Measurements from ENCODE around the gene GPR45.

GPR45 gene

GRCh38 chr2:105254531-105255210 is 13.1 kb downstream of the GPR45 start:
- no peak for DNase-seq (ENCODE audit: low spot score)

GRCh38 chr2:105255979-105256378 is 14.4 kb downstream of the GPR45 start:
- DNase-seq (ENCODE audit: low spot score): no peak

GRCh38 chr2:105256431-105257047 is 15.0 kb downstream of the GPR45 start:
- no peak for DNase-seq (ENCODE audit: low spot score)

- no peak for DNase-seq (ENCODE audit: low spot score)
Measured at GRCh38 chr2:105257981-105258380, 16.4 kb downstream of the GPR45 start.

GRCh38 chr2:105258835-105259350 is 17.4 kb downstream of the GPR45 start:
- DNase-seq (ENCODE audit: low spot score): no peak

- DNase-seq (ENCODE audit: low spot score): no peak
Measured at GRCh38 chr2:105261061-105261460, 19.5 kb downstream of the GPR45 start.

- no peak for DNase-seq (ENCODE audit: low spot score)
Measured at GRCh38 chr2:105262651-105263091, 21.1 kb downstream of the GPR45 start.

- DNase-seq (ENCODE audit: low spot score): no peak
Measured at GRCh38 chr2:105269426-105269825, 27.9 kb downstream of the GPR45 start.

- no peak for DNase-seq (ENCODE audit: low spot score)
Measured at GRCh38 chr2:105271393-105272045, 30.0 kb downstream of the GPR45 start.

- no peak for DNase-seq (ENCODE audit: low spot score)
Measured at GRCh38 chr2:105272176-105272575, 30.6 kb downstream of the GPR45 start.

- no peak for DNase-seq (ENCODE audit: low spot score)
Measured at GRCh38 chr2:105274046-105274445, 32.5 kb downstream of the GPR45 start.

GRCh38 chr2:105278654-105279053 is 37.1 kb downstream of the GPR45 start:
- no peak for DNase-seq (ENCODE audit: low spot score)

- DNase-seq (ENCODE audit: low spot score): no peak
Measured at GRCh38 chr2:105279126-105279525, 37.6 kb downstream of the GPR45 start.

- no peak for DNase-seq (ENCODE audit: low spot score)
Measured at GRCh38 chr2:105280281-105280680, 38.7 kb downstream of the GPR45 start.

- no peak for DNase-seq (ENCODE audit: low spot score)
Measured at GRCh38 chr2:105283532-105283931, 42.0 kb downstream of the GPR45 start.

- peak; percentile 46 for DNase-seq (ENCODE audit: low spot score)
Measured at GRCh38 chr2:105287692-105288091, 46.1 kb downstream of the GPR45 start.

- no peak for DNase-seq (ENCODE audit: low spot score)
Measured at GRCh38 chr2:105288133-105288532, 46.6 kb downstream of the GPR45 start.

- DNase-seq (ENCODE audit: low spot score): no peak
Measured at GRCh38 chr2:105290981-105291660, 49.6 kb downstream of the GPR45 start.

- no peak for DNase-seq (ENCODE audit: low spot score)
Measured at GRCh38 chr2:105291981-105292380, 50.4 kb downstream of the GPR45 start.

All from hematopoietic multipotent progenitor cell treated with erythropoietin and hydrocortisone succinate and interleukin-3 and kit ligand, for 17 days (in vitro differentiated cells).